Forelimb muscle (tissue), 1 donor: ENCODE results near the gene SORCS2. TPM values are rescaled to one million over a fixed set of nuclear protein-coding genes. Genes with fewer than 3 reads are reported as not detected.

Source experiments
- DNase-seq: peaks from one replicate; pipeline ENCODE4 v3.0.0-alpha.2; 2013; ENCODE audit warnings: low read depth
- polyA plus RNA-seq: library from polyadenylated mRNA; unstranded; fragments of 120-200 nt; gene quantifications from one replicate; pipeline ENCODE4 v1.2.1, GENCODE V29; 2013; ENCODE audit not compliant: insufficient read length

The SORCS2 gene
- polyA plus RNA-seq, 1 donor, result 8.8 TPM

- DNase-seq, result no peak
Measured at GRCh38 chr4:7391637-7392437, 199.5 kb downstream of the SORCS2 start.

- no peak for DNase-seq
Measured at GRCh38 chr4:7392438-7393421, 200.4 kb downstream of the SORCS2 start.

GRCh38 chr4:7393601-7394575 lies 201.6 kb downstream of the SORCS2 start:
- no peak for DNase-seq

- DNase-seq, result no peak
Measured at GRCh38 chr4:7394681-7395451, 202.5 kb downstream of the SORCS2 start.

- DNase-seq, result no peak
Measured at GRCh38 chr4:7395645-7396044, 203.3 kb downstream of the SORCS2 start.

GRCh38 chr4:7396186-7396910 lies 204.0 kb downstream of the SORCS2 start:
- no peak for DNase-seq

GRCh38 chr4:7397206-7398103 lies 205.1 kb downstream of the SORCS2 start:
- DNase-seq, result no peak

- DNase-seq, result no peak
Measured at GRCh38 chr4:7398104-7398423, 205.7 kb downstream of the SORCS2 start.

- DNase-seq, result no peak
Measured at GRCh38 chr4:7398788-7399439, 206.6 kb downstream of the SORCS2 start.

- no peak for DNase-seq
Measured at GRCh38 chr4:7399440-7400234, 207.3 kb downstream of the SORCS2 start.

GRCh38 chr4:7400671-7401298 lies 208.4 kb downstream of the SORCS2 start:
- DNase-seq, result no peak

GRCh38 chr4:7402526-7402925 lies 210.2 kb downstream of the SORCS2 start:
- DNase-seq, result no peak

- DNase-seq, result no peak
Measured at GRCh38 chr4:7403001-7403400, 210.7 kb downstream of the SORCS2 start.

GRCh38 chr4:7408166-7408565 lies 215.8 kb downstream of the SORCS2 start:
- no peak for DNase-seq

- peak; percentile 58 for DNase-seq
Measured at GRCh38 chr4:7410446-7410845, 218.1 kb downstream of the SORCS2 start.

GRCh38 chr4:7411491-7411890 lies 219.2 kb downstream of the SORCS2 start:
- DNase-seq, result no peak

GRCh38 chr4:7411896-7412553 lies 219.7 kb downstream of the SORCS2 start:
- no peak for DNase-seq
